ENCODE data around the gene PRAMEF12. TPM values are rescaled to one million over a fixed set of nuclear protein-coding genes. Genes with fewer than 3 reads are reported as not detected.

Gene PRAMEF12
- total and polyA plus RNA-seq, 8 donors = not detected

GRCh38 chr1:12769031-12769430, 4.5 kb upstream of the PRAMEF12 start:
- ATAC-seq (no peak), FAIRE-seq (no peak), DNase-seq (no peak)
- intact Hi-C loops (cut with DNase I) = no loop called here
- H3K4me3 ChIP-seq = no peak overlapping the region
- no peaks in the 10 kb centered on the region for H3K36me3 ChIP-seq
- no peak for TF ChIP-seq CTCF (IDR thresholded peaks at IDR 0.05)
- WGBS, 2 donors = 53 to 77% methylated on average over 2 of the region's 2 CpGs
- H3K27ac ChIP-seq = no peak overlapping the region
- H3K4me1 ChIP-seq = no peaks in the 10 kb centered on the region
- no peaks in the 10 kb centered on the region for H3K9me3 ChIP-seq
- no peaks in the 10 kb centered on the region for H3K27me3 ChIP-seq

- FAIRE-seq (no peak), ATAC-seq (no peak), DNase-seq (no peak)
- Histone ChIP-seq H3K27me3 (no peaks in the 10 kb centered on the region), H3K4me3 (no peak overlapping the region), H3K9me3 (no peaks in the 10 kb centered on the region), H3K36me3 (no peaks in the 10 kb centered on the region), H3K27ac (no peak overlapping the region), H3K4me1 (no peaks in the 10 kb centered on the region)
- no peak for TF ChIP-seq CTCF (IDR thresholded peaks at IDR 0.05)
- intact Hi-C loops (cut with DNase I) = no loop called here
- WGBS, 2 donors = 37 to 50% methylated on average over 7 of the region's 7 CpGs
Observed at GRCh38 chr1:12769976-12770505, 3.5 kb upstream of the PRAMEF12 start.

GRCh38 chr1:12770620-12771019, 2.9 kb upstream of the PRAMEF12 start:
- H3K4me1 ChIP-seq = no peaks in the 10 kb centered on the region
- H3K27me3 ChIP-seq = no peaks in the 10 kb centered on the region
- intact Hi-C loops (cut with DNase I) = no loop called here
- no peak overlapping the region for H3K4me3 ChIP-seq
- H3K27ac ChIP-seq = no peak overlapping the region
- no peaks in the 10 kb centered on the region for H3K36me3 ChIP-seq
- FAIRE-seq (no peak), ATAC-seq (no peak), DNase-seq (no peak)
- 60 to 83% methylated on average over 2 of the region's 2 CpGs for WGBS, 2 donors
- TF ChIP-seq CTCF (IDR thresholded peaks at IDR 0.05) = no peak
- H3K9me3 ChIP-seq = no peaks in the 10 kb centered on the region

GRCh38 chr1:12771186-12771585, 2.4 kb upstream of the PRAMEF12 start:
- H3K9me3 ChIP-seq = no peaks in the 10 kb centered on the region
- ATAC-seq = no peak
- no peak overlapping the region for H3K27ac ChIP-seq
- H3K36me3 ChIP-seq = no peaks in the 10 kb centered on the region
- H3K4me3 ChIP-seq = no peak overlapping the region
- no peaks in the 10 kb centered on the region for H3K4me1 ChIP-seq
- no peak for FAIRE-seq
- no peak for DNase-seq
- H3K27me3 ChIP-seq = no peaks in the 10 kb centered on the region
- WGBS, 2 donors = 51 to 59% methylated on average over 5 of the region's 5 CpGs
- no peak for TF ChIP-seq CTCF (IDR thresholded peaks at IDR 0.05)
- intact Hi-C loops (cut with DNase I) = no loop called here

- intact Hi-C loops (cut with DNase I) = no loop called here
- no peak for TF ChIP-seq CTCF (IDR thresholded peaks at IDR 0.05)
- no peaks in the 10 kb centered on the region for H3K9me3 ChIP-seq
- H3K27me3 ChIP-seq = no peaks in the 10 kb centered on the region
- ATAC-seq = no peak
- no peak overlapping the region for H3K4me3 ChIP-seq
- no peak for FAIRE-seq
- H3K27ac ChIP-seq = no peak overlapping the region
- 64 to 79% methylated on average over 5 of the region's 5 CpGs for WGBS, 2 donors
- DNase-seq = no peak
- no peaks in the 10 kb centered on the region for H3K4me1 ChIP-seq
- no peaks in the 10 kb centered on the region for H3K36me3 ChIP-seq
Observed at GRCh38 chr1:12772520-12772919, 1.0 kb upstream of the PRAMEF12 start.

Data from pancreas (tissue), 10 donors.